ENCODE measurements around the gene GHRH.

The GHRH gene

DNA sequence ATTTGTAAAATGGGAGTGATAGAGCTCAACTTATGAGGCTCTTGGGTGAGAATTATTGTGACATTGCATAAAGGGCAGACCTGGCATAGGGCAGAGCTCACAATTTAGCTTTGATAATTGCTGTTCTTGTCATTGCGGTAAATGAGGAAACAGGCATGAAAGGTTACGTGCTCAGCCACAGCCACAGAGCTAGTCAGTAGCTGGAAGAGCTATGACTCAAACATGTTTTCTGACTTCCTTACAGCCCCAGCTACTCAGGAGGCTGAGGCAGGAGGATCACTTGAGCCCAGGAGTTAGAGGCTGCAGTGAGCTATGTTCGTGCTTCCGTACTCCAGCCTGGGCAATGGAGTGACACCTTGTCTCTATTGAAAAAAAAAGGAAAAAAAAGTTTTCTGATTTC lies 3.5 kb upstream of the GHRH start:
- H3K4me3 ChIP-seq (ENCODE audit: low read depth, low read length), result no peak overlapping the region
- no peak for TF ChIP-seq MYC (IDR thresholded peaks at IDR 0.05; ENCODE audit: low read depth, low read length)
- TF ChIP-seq, protein P1, sequence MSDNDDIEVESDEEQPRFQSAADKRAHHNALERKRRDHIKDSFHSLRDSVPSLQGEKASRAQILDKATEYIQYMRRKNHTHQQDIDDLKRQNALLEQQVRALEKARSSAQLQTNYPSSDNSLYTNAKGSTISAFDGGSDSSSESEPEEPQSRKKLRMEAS (IDR thresholded peaks at IDR 0.05; ENCODE audit: low read depth, low read length), result peak; percentile 32; the same call in 1 of the 2 replicates
- DNase-seq (ENCODE audit: low read depth), result peak; percentile 89

DNA sequence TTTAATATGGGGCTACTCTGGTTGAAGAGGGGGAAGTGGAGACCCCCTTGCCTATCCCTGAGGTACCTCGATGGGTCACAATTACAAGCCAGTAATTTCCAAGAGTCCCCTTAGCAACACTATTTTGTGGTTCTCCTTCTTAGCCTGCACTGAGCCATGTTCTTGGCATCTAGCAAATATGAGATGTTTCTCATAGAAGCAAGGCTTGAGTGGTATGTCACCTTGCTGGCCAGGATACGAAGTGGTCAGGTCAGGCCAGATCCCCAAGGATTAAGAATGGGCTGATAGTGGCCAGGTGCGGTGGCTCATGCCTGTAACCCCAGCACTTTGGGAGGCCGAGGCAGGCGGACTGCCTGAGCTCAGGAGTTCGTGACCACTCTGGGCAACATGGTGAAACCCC lies 2.1 kb upstream of the GHRH start:
- TF ChIP-seq, protein P2, sequence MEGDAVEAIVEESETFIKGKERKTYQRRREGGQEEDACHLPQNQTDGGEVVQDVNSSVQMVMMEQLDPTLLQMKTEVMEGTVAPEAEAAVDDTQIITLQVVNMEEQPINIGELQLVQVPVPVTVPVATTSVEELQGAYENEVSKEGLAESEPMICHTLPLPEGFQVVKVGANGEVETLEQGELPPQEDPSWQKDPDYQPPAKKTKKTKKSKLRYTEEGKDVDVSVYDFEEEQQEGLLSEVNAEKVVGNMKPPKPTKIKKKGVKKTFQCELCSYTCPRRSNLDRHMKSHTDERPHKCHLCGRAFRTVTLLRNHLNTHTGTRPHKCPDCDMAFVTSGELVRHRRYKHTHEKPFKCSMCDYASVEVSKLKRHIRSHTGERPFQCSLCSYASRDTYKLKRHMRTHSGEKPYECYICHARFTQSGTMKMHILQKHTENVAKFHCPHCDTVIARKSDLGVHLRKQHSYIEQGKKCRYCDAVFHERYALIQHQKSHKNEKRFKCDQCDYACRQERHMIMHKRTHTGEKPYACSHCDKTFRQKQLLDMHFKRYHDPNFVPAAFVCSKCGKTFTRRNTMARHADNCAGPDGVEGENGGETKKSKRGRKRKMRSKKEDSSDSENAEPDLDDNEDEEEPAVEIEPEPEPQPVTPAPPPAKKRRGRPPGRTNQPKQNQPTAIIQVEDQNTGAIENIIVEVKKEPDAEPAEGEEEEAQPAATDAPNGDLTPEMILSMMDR (IDR thresholded peaks at IDR 0.05; ENCODE audit: low read depth, low read length), result no peak
- TF ChIP-seq MYC (IDR thresholded peaks at IDR 0.05; ENCODE audit: low read depth, low read length) (no peak), POLR2A (IDR thresholded peaks at IDR 0.05; ENCODE audit: extremely low read depth, insufficient read length) (no peak)
- TF ChIP-seq, protein P1 (IDR thresholded peaks at IDR 0.05; ENCODE audit: low read depth, low read length), result no peak
- DNase-seq (ENCODE audit: low read depth), result no peak
- no peak overlapping the region for H3K4me3 ChIP-seq (ENCODE audit: low read depth, low read length)

DNA sequence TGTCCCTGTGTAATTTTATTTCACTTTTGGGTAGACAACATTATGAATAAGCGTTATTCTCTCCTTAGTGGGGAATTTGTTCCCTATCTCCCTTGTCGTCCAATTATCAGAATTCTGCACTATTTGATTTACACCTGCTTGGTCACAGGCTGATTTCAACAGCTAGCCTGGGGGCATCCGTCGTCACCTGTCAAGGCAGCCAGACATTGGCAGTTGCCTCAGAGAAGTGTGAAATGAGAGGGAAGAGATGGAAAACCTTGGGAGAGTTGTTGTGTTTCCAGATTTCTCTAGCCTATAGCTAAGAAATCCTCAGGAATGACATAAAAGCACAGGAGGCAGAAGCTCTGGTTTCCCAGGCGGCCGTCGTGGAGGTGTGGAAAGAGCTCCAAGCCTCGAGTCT lies 891 bp upstream of the GHRH start:
- no peak overlapping the region for H3K4me3 ChIP-seq (ENCODE audit: low read depth, low read length)
- TF ChIP-seq, protein P1 (IDR thresholded peaks at IDR 0.05; ENCODE audit: low read depth, low read length), result no peak
- TF ChIP-seq, protein P2 (IDR thresholded peaks at IDR 0.05; ENCODE audit: low read depth, low read length), result no peak
- TF ChIP-seq MYC (IDR thresholded peaks at IDR 0.05; ENCODE audit: low read depth, low read length), result no peak
- no peak for TF ChIP-seq POLR2A (IDR thresholded peaks at IDR 0.05; ENCODE audit: extremely low read depth, insufficient read length)
- DNase-seq (ENCODE audit: low read depth), result no peak

DNA sequence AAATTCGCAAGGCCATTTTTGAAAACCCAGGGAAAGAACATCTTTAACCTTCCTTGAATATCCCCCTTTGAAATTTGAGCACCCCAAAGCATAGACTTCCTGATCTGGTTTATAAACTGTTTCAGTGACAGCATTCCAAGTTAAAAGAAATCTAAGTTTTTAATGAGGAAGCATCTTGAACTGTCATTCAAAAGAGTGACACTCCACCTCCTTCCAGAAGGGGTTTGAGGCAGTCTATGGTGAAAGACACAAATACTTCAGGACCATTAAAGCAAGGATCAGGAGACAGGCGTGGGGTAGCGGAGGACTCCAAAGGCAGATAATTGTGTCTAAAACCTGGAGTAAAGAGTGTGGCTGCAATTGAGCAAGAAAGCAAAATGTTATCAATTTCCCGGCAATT lies 691 bp downstream of the GHRH start:
- TF ChIP-seq, protein P1 (IDR thresholded peaks at IDR 0.05; ENCODE audit: low read depth, low read length), result no peak
- TF ChIP-seq MYC (IDR thresholded peaks at IDR 0.05; ENCODE audit: low read depth, low read length), result no peak
- no peak for TF ChIP-seq POLR2A (IDR thresholded peaks at IDR 0.05; ENCODE audit: extremely low read depth, insufficient read length)

DNA sequence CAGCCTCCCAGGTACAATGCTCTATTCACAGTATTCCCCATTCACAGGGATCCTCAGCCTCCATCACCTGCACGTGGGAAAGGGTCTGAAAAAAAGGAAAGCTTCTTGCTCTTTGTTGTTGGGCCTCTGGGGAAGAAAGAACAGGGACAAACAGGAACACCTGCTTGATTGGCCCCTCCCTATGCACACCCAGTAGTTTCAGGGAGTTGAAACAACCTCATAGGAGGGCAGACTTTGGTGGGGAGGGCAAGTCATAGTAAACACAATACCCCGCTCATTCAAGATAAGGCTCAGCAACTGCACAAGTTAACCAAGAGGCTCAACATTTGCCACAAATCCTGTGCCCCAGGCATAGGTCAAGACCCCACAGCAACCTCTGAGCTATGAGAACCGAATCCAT lies 1.7 kb downstream of the GHRH start:
- TF ChIP-seq MYC (IDR thresholded peaks at IDR 0.05; ENCODE audit: low read depth, low read length) (no peak), POLR2A (IDR thresholded peaks at IDR 0.05; ENCODE audit: extremely low read depth, insufficient read length) (no peak)
- TF ChIP-seq, protein P2 (IDR thresholded peaks at IDR 0.05; ENCODE audit: low read depth, low read length), result no peak
- TF ChIP-seq, protein P1 (IDR thresholded peaks at IDR 0.05; ENCODE audit: low read depth, low read length), result no peak
- no peak overlapping the region for H3K4me3 ChIP-seq (ENCODE audit: low read depth, low read length)
- DNase-seq (ENCODE audit: low read depth), result no peak

More for the DNA sequence above, 691 bp downstream of the GHRH start:
- DNase-seq (ENCODE audit: low read depth), result no peak
- no peak overlapping the region for H3K4me3 ChIP-seq (ENCODE audit: low read depth, low read length)

DNA sequence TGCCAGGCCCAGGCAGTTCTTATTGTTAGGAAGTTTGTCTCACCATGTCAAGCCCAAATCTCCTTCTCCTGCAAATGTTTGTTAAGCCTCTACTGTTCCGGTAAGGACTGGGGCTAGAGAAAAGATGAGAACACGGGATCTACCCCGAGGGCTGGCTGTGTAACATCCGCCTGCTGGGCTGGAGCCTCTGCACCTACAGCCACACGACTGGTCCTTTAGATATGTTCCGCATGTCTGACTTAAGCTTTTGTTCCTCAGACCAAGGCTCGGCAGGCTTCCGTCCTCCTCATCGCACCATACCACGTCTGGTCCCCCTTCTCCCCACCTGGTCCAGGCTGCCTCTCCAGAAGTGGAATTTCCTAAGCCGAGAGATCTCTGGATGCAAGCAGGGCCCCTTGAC lies 2.6 kb downstream of the GHRH start:
- TF ChIP-seq POLR2A (IDR thresholded peaks at IDR 0.05; ENCODE audit: extremely low read depth, insufficient read length) (no peak), MYC (IDR thresholded peaks at IDR 0.05; ENCODE audit: low read depth, low read length) (no peak)
- TF ChIP-seq, protein P1 (IDR thresholded peaks at IDR 0.05; ENCODE audit: low read depth, low read length), result no peak
- TF ChIP-seq, protein P2 (IDR thresholded peaks at IDR 0.05; ENCODE audit: low read depth, low read length), result no peak
- no peak for DNase-seq (ENCODE audit: low read depth)
- no peak overlapping the region for H3K4me3 ChIP-seq (ENCODE audit: low read depth, low read length)
